ENCODE data around the gene TIMM44. TPM values are rescaled to one million over a fixed set of nuclear protein-coding genes. Genes with fewer than 3 reads are reported as not detected.

Gene TIMM44
- total and polyA plus RNA-seq, 10 of the 15 experiments (the other 5 are each of a cell fraction or from before 2014, with no cell fraction given): 6.6 to 90.7 (median 57.6) TPM

DNA sequence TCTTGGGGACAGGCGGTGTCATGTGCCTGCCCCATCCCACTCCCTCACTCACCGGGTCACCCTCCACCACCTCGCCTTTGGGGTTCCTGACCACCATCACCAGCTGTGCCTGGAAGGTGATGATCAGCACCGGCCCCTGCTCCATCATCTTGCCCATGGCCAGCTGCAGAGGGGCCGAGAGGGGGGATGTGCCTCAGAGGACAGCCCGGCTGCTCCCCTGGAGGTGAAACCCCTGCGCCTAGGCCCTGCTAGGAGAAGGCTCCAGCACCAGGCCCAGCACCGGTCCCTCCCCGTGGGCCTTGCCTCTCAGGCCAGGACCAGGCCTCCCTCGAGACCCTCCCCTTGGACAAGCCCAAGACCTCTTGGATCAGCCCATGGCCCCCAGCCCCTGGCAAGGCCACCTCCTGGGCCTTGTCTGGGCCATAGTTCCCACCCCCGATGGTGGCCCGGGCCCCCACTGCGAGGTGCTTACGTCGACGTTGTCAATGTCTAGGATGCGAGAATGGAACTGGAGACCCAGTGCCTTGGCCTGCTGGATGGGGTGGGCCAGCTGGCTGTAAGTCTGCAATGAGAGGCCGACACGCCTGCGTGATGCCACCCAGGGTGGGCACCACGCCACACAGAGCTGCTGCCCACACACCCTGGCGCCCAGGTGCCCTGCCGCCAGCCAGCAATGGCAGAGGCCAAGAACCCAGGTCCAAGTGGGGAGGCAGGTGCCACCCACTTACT lies 15.7 kb downstream of the TIMM44 start (continued):
- TF ChIP-seq ZBTB11 (CRISPR knock-in tag; IDR thresholded peaks at IDR 0.05) (no peak), MTA3 (IDR thresholded peaks at IDR 0.05; ENCODE audit: borderline replicate concordance, low read length) (no peak), IRF4 (IDR thresholded peaks at IDR 0.05; ENCODE audit: low read depth, low read length) (no peak), SREBF2 (IDR thresholded peaks at IDR 0.05; ENCODE audit: low read length) (no peak), TCF3 (IDR thresholded peaks at IDR 0.05; ENCODE audit: borderline replicate concordance, insufficient read depth, low read depth, low read length) (no peak), HDGF (IDR thresholded peaks at IDR 0.05) (no peak)

- FAIRE-seq: no peak
- Histone ChIP-seq H3K4me3 (no peak overlapping the region), H3K36me3 (ENCODE audit: control insufficient read depth in 2 of 2, insufficient read depth in 2 of 2, low read length in 1 of 2) (peaks cover 7 to 15% of the 10 kb centered on the region in 2 experiments; a peak in 3 of 4 replicates), H3K4me1 (ENCODE audit: control insufficient read depth, insufficient read depth, low read length) (no peaks in the 10 kb centered on the region; the same call in 1 of the 2 replicates), H3K79me2 (ENCODE audit: control insufficient read depth, insufficient read depth, low read length) (no peaks in the 10 kb centered on the region), H3K9me3 (replicated peaks; ENCODE audit: control insufficient read depth, insufficient read depth, low read length) (no peaks in the 10 kb centered on the region), H3K9ac (ENCODE audit: control insufficient read depth, insufficient read depth, low read length) (no peak overlapping the region), H3K27me3 (replicated peaks in 1 of 2; ENCODE audit: control insufficient read depth in 2 of 2, insufficient read depth in 2 of 2, low read length in 1 of 2) (no peaks in the 10 kb centered on the region), H3K4me2 (ENCODE audit: control insufficient read depth, insufficient read depth) (no peak overlapping the region), H4K20me1 (ENCODE audit: control insufficient read depth, insufficient read depth) (no peaks in the 10 kb centered on the region; the same call in 1 of the 2 replicates), H2AFZ (ENCODE audit: control insufficient read depth, low read depth, low read length) (no peak overlapping the region), H3K27ac (ENCODE audit: control insufficient read depth, insufficient read depth) (no peak overlapping the region)
- BruUV-seq (replicated peaks): no TSS peak
- WGBS (ENCODE audit: insufficient coverage, insufficient replicate concordance, low lambda C conversion rate, missing lambda C conversion rate): 86% methylated on average over 31 of the region's 32 CpGs
- ChIA-PET CTCF (interaction anchor here (0.5 to 1.9 kb wide), 2 partner anchors 17 to 231 kb away, joined by 4 to 8 read pairs; no protein-coding TSS in a partner anchor), SMC1A (ENCODE audit: uncharacterized antibody, unreplicated experiment) (no interaction called here), POLR2A (interaction anchor here (0.6 kb wide), 1 partner anchor 55 kb away, joined by 3 read pairs; no protein-coding TSS in a partner anchor), RAD21 (ENCODE audit: unreplicated experiment) (no interaction called here)
- no peak for DNase-seq (ENCODE audit: low read depth, low spot score)
- intact Hi-C loops (cut with micrococcal nuclease; ENCODE audit: unreplicated experiment): no loop called here
- ATAC-seq: no peak
- in situ Hi-C loops (cut with MboI): no loop called here
- TF ChIP-seq, protein P1, sequence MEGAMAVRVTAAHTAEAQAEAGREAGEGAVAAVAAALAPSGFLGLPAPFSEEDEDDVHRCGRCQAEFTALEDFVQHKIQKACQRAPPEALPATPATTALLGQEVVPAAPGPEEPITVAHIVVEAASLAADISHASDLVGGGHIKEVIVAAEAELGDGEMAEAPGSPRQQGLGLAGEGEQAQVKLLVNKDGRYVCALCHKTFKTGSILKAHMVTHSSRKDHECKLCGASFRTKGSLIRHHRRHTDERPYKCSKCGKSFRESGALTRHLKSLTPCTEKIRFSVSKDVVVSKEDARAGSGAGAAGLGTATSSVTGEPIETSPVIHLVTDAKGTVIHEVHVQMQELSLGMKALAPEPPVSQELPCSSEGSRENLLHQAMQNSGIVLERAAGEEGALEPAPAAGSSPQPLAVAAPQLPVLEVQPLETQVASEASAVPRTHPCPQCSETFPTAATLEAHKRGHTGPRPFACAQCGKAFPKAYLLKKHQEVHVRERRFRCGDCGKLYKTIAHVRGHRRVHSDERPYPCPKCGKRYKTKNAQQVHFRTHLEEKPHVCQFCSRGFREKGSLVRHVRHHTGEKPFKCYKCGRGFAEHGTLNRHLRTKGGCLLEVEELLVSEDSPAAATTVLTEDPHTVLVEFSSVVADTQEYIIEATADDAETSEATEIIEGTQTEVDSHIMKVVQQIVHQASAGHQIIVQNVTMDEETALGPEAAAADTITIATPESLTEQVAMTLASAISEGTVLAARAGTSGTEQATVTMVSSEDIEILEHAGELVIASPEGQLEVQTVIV (IDR thresholded peaks at IDR 0.05; ENCODE audit: borderline replicate concordance, partially characterized antibody): no peak
- TF ChIP-seq E2F8 (IDR thresholded peaks at IDR 0.05; ENCODE audit: low read depth, partially characterized antibody): no peak
Observed at GRCh38 chr19:7926727-7927604, 16.5 kb downstream of the TIMM44 start.

All from GM12878 (cell line).